HCEC 1CT (cell line): ENCODE measurements around the gene PYROXD2.

Experiments used
- DNase-seq: peaks from one replicate; pipeline ENCODE4 v3.0.0-alpha.2; 2017

Gene PYROXD2

GRCh38 chr10:98433881-98434732 lies 19.1 kb upstream of the PYROXD2 start:
- peak; percentile 51 for DNase-seq

- DNase-seq = no peak
These were observed 18.4 kb upstream of the PYROXD2 start for GRCh38 chr10:98433371-98433770.

- no peak for DNase-seq
These were observed 17.3 kb upstream of the PYROXD2 start for GRCh38 chr10:98432330-98432729.

- no peak for DNase-seq
These were observed 16.0 kb upstream of the PYROXD2 start for GRCh38 chr10:98431016-98431415.

- no peak for DNase-seq
These were observed 15.4 kb upstream of the PYROXD2 start for GRCh38 chr10:98430427-98430826.

- no peak for DNase-seq
These were observed 14.5 kb upstream of the PYROXD2 start for GRCh38 chr10:98429320-98430072.

GRCh38 chr10:98427011-98427515 lies 12.1 kb upstream of the PYROXD2 start:
- no peak for DNase-seq

GRCh38 chr10:98425511-98426352 lies 10.8 kb upstream of the PYROXD2 start:
- DNase-seq = peak; percentile 43

- DNase-seq = no peak
These were observed 9.6 kb upstream of the PYROXD2 start for GRCh38 chr10:98424295-98425254.

GRCh38 chr10:98423691-98424120 lies 8.7 kb upstream of the PYROXD2 start:
- no peak for DNase-seq

- DNase-seq = no peak
These were observed 7.2 kb upstream of the PYROXD2 start for GRCh38 chr10:98422182-98422581.

GRCh38 chr10:98420786-98421185 lies 5.8 kb upstream of the PYROXD2 start:
- DNase-seq = no peak

- no peak for DNase-seq
These were observed 4.7 kb upstream of the PYROXD2 start for GRCh38 chr10:98419469-98420261.

- DNase-seq = no peak
These were observed 3.9 kb upstream of the PYROXD2 start for GRCh38 chr10:98418665-98419468.

- DNase-seq = no peak
These were observed 3.1 kb upstream of the PYROXD2 start for GRCh38 chr10:98417973-98418664.

GRCh38 chr10:98417481-98417959 lies 2.5 kb upstream of the PYROXD2 start:
- DNase-seq = no peak

GRCh38 chr10:98416606-98417388 lies 1.8 kb upstream of the PYROXD2 start:
- no peak for DNase-seq

- DNase-seq = no peak
These were observed 743 bp upstream of the PYROXD2 start for GRCh38 chr10:98415731-98416119.
